ENCODE measurements around the gene RAB9B.

The RAB9B gene, protein sequence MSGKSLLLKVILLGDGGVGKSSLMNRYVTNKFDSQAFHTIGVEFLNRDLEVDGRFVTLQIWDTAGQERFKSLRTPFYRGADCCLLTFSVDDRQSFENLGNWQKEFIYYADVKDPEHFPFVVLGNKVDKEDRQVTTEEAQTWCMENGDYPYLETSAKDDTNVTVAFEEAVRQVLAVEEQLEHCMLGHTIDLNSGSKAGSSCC

DNA sequence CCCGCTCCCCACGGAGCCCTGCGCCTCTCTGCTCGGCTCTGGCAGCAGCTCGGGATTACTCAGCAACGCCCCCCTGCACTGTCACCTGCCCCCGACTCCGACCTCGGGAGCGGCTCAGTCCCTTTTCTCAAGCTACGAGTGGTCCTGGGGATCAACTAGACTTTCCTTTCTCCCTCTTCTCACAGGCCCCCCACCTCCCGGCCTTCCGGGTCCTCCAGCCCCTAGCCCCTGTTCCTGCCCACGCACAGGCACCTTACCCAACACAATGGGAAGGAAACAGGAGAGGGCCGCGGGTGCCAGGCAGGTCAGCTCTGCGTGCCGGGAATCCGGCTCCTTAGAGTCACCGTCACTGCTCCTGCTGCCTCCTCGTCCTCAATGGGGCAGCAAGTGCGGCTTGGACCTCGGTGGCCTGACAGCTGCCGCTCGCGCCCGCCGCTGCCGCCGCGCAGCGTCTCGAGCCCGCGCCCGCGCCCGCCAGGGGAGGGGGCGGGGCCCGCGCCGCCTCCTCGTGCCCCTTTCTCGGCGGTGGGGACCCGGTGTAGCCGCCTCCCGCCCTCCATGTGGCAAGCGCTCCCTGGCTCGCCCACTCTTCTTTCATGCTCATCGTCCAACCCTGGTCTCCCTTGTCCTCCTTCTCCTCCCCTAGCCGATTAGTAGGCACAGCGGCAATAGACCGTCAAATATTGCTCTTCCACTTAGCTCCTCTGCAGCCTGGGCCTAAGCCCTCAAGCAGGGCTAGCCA, at the start of gene RAB9B:
Gene RAB9B, minus strand, starts transcription at position 455 of the 742 bp plus-strand sequence. CDS start 6,473 bp downstream, outside the sequence.
- H4K20me1 ChIP-seq = no peaks in the 10 kb centered on the region
- 0 out of 2 replicates have a peak, but pooled peaks cover 4% of the 10 kb centered on the region for H3K9me3 ChIP-seq
- H3K27me3 ChIP-seq = no peaks in the 10 kb centered on the region
- peak within 1 kb of the TSS; percentile 73 for H3K4me2 ChIP-seq
- no peaks in the 10 kb centered on the region for H3K36me3 ChIP-seq
- H3K9ac ChIP-seq = peak within 1 kb of the TSS; percentile 21
- H3K27ac ChIP-seq = no peak within 1 kb of the TSS
- H3K4me1 ChIP-seq = no peaks in the 10 kb centered on the region
- no peak for TF ChIP-seq Cebpa-rat (IDR thresholded peaks at IDR 0.05)
- peak within 1 kb of the TSS; percentile 69 for H3K4me3 ChIP-seq

DNA sequence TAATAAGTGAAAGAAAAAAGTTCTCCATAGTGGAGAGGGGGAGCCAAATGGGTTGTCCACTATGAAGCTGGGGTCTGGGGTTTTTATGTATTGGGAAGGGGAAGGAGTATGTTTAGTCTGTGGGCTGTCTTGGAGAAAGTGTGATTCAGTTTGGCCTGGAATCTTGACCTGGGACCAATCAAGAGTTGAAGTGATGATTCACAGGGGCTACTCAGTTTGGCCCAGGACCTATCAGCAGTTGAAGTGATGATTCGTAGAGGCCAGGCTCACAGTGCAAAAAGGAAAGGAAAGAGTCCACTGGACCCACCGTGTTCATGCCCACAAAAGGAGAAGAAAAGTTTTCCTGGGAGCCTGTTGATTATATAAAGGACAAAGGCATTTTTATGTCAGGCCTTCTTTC, 47.3 kb upstream of the RAB9B start:
- H4K20me1 ChIP-seq = no peaks in the 10 kb centered on the region
- no peaks in the 10 kb centered on the region for H3K36me3 ChIP-seq
- no peaks in the 10 kb centered on the region for H3K27me3 ChIP-seq
- no peak overlapping the region for H3K9ac ChIP-seq
- no peak for TF ChIP-seq Cebpa-rat (IDR thresholded peaks at IDR 0.05)
- H3K27ac ChIP-seq = no peak overlapping the region
- no peak overlapping the region for H3K4me3 ChIP-seq
- H3K9me3 ChIP-seq = no peaks in the 10 kb centered on the region
- H3K4me2 ChIP-seq = no peak overlapping the region
- H3K4me1 ChIP-seq = no peaks in the 10 kb centered on the region

DNA sequence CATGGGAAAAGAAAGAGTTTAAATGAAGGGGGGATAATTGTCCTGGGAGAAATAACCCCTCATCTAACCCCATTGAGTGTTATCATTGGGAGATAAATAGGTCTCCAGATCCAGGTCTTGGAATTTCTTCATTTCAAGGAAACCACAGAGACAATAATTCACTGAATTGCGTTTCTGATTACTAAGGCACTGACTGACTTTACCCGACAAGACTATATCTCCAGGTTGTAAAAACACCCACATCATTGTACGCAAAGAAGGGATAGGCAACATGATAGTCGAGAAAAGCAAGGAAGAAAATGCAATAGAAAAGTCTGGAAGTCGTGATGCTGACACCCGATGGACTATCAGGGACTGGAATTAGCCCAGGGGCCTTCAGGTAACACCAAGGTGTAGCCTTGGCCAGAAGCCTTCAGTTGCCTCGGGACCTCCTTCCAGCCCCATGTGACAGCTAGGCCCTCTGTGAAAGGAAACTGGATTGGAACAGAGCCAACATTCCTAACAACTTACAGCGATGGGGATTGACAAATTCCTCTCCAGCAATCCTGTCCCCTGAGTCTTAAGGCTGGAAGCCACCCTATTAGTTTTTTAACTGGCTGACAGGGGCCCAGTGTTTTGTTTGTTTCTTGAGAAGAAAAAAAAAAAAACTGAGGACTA, 46.5 kb upstream of the RAB9B start:
- Histone ChIP-seq H3K4me2 (no peak overlapping the region), H3K27me3 (no peaks in the 10 kb centered on the region), H3K9me3 (no peaks in the 10 kb centered on the region), H3K4me1 (no peaks in the 10 kb centered on the region), H3K4me3 (no peak overlapping the region), H3K36me3 (no peaks in the 10 kb centered on the region), H4K20me1 (no peaks in the 10 kb centered on the region), H3K27ac (no peak overlapping the region), H3K9ac (no peak overlapping the region)
- no peak for TF ChIP-seq Cebpa-rat (IDR thresholded peaks at IDR 0.05)

DNA sequence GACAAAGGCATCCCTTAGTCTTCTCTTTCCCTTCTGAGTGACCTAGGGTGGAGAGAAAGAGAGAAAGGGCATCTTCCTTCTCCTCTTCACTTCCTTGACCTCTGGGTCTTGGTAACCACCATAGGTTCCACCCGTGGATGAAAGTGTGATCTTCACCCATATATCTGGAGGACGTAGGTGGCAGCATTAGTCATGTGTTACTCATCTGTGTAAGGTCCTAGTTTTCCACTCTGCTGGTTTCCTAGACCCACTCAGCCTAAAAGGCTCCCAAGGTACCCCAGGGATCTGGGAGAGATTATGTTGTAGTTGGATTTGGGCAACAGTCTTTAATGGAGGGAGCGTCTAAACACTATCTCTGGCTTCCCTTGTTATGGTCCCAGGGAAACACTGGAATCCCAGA, 45.5 kb upstream of the RAB9B start:
- Histone ChIP-seq H3K27me3 (no peaks in the 10 kb centered on the region), H3K27ac (no peak overlapping the region), H3K36me3 (no peaks in the 10 kb centered on the region), H3K4me2 (no peak overlapping the region), H3K4me3 (no peak overlapping the region), H3K4me1 (no peaks in the 10 kb centered on the region), H4K20me1 (no peaks in the 10 kb centered on the region), H3K9ac (no peak overlapping the region), H3K9me3 (no peaks in the 10 kb centered on the region)
- no peak for TF ChIP-seq Cebpa-rat (IDR thresholded peaks at IDR 0.05)

DNA sequence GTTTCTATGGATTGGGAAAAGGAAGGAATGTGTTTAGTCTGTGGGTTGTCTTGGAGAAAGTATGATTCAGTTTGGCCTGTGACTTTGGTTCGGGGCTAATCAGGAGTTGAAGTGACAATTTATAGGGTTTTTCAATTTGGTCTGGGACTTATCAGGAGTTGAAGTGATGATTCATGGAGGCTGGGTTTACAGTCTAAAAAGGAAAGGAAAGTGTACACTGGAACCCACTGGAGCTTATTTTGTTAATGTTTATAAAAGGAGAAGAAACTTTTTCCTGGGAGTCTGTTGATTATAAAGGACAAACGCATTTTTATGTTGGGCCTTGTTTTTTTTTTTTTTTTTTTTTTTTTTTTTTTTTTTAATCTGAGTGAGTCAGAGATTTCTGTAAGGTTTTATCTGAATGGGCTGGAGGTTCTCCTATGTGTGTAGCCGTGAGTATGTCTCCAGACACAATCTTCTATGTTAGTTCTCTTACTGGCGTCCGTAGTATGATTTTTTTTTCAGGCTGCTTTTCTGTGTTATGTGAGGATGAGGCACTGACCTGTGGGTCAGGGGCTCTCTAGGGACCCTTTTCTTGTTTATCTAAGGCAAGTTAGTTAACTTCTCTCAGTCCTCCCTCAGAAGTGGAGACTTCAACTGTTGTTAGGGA, 33.0 kb upstream of the RAB9B start:
- H3K9ac ChIP-seq = no peak overlapping the region
- no peak overlapping the region for H3K27ac ChIP-seq
- no peak overlapping the region for H3K4me2 ChIP-seq
- TF ChIP-seq Cebpa-rat (IDR thresholded peaks at IDR 0.05) = no peak
- H3K4me3 ChIP-seq = no peak overlapping the region
- no peaks in the 10 kb centered on the region for H4K20me1 ChIP-seq
- H3K27me3 ChIP-seq = no peaks in the 10 kb centered on the region
- H3K36me3 ChIP-seq = no peaks in the 10 kb centered on the region
- H3K4me1 ChIP-seq = no peaks in the 10 kb centered on the region
- H3K9me3 ChIP-seq = no peaks in the 10 kb centered on the region

DNA sequence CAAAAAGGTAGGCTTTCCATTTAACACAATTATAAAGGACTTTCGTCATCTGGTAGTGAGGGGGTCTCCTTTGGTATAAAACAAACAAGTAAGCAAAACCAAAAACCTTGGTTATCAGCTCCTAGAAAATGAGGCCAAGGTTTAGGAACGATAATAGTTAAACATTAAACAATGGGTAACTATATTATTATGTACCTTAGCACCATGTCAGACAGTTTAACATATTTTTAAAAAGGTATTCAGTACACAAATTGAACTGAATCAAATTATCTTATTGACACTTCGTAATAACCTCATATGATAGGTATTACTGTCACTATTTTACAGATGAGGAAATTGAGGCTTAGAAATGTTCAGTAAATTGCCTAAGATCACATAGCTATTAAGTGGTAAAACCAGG, 32.1 kb upstream of the RAB9B start:
- no peak overlapping the region for H3K27ac ChIP-seq
- H3K4me1 ChIP-seq = no peaks in the 10 kb centered on the region
- H3K9me3 ChIP-seq = no peaks in the 10 kb centered on the region
- no peaks in the 10 kb centered on the region for H4K20me1 ChIP-seq
- H3K27me3 ChIP-seq = no peaks in the 10 kb centered on the region
- no peak overlapping the region for H3K9ac ChIP-seq
- H3K36me3 ChIP-seq = no peaks in the 10 kb centered on the region
- TF ChIP-seq Cebpa-rat (IDR thresholded peaks at IDR 0.05) = no peak
- H3K4me2 ChIP-seq = no peak overlapping the region
- no peak overlapping the region for H3K4me3 ChIP-seq

DNA sequence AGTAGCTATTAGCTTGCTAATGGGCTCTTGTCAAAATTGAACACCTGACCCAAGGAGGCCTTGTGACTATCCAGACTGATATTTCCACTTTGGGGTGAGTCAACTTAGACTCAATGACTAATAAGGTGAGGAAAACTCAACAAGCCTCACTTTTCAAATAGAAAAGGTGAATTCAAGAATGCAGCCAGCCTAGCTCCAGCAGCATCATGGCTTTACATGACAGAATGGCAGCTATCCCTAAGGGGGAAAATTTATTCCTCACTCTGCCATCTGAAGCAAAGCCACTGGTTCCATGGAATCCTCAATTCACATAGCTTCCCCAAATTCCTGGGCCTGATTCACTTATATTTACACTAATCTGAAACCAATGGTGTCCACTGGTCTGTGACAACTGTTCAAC, 29.1 kb upstream of the RAB9B start:
- no peaks in the 10 kb centered on the region for H3K27me3 ChIP-seq
- no peaks in the 10 kb centered on the region for H3K4me1 ChIP-seq
- H3K4me3 ChIP-seq = no peak overlapping the region
- no peaks in the 10 kb centered on the region for H4K20me1 ChIP-seq
- H3K36me3 ChIP-seq = no peaks in the 10 kb centered on the region
- H3K9ac ChIP-seq = no peak overlapping the region
- H3K9me3 ChIP-seq = no peaks in the 10 kb centered on the region
- no peak overlapping the region for H3K27ac ChIP-seq
- TF ChIP-seq Cebpa-rat (IDR thresholded peaks at IDR 0.05) = no peak
- H3K4me2 ChIP-seq = no peak overlapping the region

DNA sequence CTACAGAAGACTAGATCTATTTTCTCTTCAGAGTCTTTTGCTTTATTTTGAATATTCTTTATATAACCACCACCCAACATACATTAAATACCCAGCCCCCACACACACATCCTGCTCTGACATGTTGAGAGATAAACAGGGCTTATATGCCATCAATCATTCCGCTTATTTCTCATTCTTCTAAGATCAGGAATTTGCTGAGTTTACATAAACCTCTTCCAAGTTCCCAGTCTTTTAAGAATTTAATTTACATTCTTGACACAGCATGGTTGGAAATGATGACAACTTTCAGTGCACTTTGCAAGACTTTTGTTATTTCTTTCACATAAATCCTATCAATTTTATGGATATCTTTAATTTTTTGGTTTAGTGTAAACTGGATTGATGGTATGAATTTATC, 17.5 kb upstream of the RAB9B start:
- H3K36me3 ChIP-seq = no peaks in the 10 kb centered on the region
- H3K9ac ChIP-seq = no peak overlapping the region
- no peaks in the 10 kb centered on the region for H3K27me3 ChIP-seq
- no peaks in the 10 kb centered on the region for H3K9me3 ChIP-seq
- no peak overlapping the region for H3K4me2 ChIP-seq
- H3K27ac ChIP-seq = no peak overlapping the region
- no peaks in the 10 kb centered on the region for H4K20me1 ChIP-seq
- no peaks in the 10 kb centered on the region for H3K4me1 ChIP-seq
- H3K4me3 ChIP-seq = no peak overlapping the region
- no peak for TF ChIP-seq Cebpa-rat (IDR thresholded peaks at IDR 0.05)

DNA sequence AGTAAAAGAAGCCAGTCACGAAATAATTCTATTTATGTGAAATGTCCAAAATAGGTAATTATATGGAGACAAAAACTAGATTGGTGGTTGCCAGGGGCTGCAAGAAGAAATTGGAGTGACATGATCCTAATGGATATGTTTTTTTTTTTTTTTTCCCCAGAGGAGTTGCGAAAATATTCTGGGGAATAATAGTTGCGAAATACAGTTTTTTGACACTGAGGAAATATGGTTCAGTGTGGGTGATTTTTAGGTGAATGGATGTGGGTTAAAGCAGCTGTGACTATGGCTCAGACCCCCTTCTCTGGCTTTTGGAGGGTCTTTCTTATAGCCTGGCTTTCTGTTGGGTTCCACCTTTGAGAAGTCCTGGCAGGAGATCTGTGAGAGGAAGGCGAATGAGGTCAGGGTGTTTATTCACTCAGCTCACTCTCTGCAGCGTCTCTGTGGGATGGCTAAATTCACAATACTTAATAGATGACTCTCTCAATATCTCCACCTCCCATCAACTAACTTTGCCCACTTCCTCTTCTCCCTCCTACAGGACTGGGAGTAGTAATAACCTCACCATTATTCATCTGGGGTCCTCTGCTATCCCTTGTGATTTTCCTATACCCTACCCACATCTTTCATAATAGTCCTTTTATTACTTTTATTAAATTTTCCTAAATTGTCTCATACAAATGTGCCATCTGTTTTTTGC, 15.3 kb upstream of the RAB9B start:
- Histone ChIP-seq H3K27me3 (no peaks in the 10 kb centered on the region), H3K9me3 (no peaks in the 10 kb centered on the region), H3K27ac (no peak overlapping the region), H3K4me3 (no peak overlapping the region), H3K9ac (no peak overlapping the region), H3K4me1 (no peaks in the 10 kb centered on the region), H3K36me3 (no peaks in the 10 kb centered on the region), H3K4me2 (no peak overlapping the region), H4K20me1 (no peaks in the 10 kb centered on the region)
- 0 out of 2 replicates have a peak, but pooled peaks have one; percentile 11 for TF ChIP-seq Cebpa-rat (IDR thresholded peaks at IDR 0.05)

Measured in BLaER1 (cell line).